Measurements from ENCODE around the gene USP54. TPM values are rescaled to one million over a fixed set of nuclear protein-coding genes. Genes with fewer than 3 reads are reported as not detected.
"Not testable (repeated sequence)": the region's sequence is repeated elsewhere in the genome, so short reads cannot be mapped to it uniquely, and the experiment has no call there.

USP54 gene
- total RNA-seq, 2 experiments from 2014 or later = 3.5 to 3.8 TPM

DNA sequence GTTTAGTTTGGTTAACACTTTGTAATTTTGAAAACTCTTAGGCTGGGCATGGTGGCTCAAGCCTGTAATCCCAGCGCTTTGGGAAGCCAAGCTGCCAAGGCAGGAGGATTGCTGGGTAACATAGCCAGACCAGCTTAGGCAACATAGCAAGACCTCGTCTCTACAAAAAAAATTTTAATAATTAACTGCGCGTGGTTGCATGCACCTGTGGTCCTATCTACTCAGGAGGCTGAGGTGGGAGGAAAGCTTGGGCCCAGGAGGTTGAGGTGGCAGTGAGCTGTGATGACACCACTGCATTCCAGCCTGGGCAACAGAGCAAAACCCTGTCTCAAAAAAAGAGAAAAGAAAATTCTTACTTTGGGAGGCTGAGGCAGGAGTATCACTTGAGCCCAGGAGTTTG lies 31.9 kb upstream of the USP54 start:
- Mint-ChIP-seq H3K27me3 (ENCODE audit: low read depth) (no peaks in the 10 kb centered on the region), H3K9me3 (no peaks in the 10 kb centered on the region), H3K4me1 (ENCODE audit: low read depth) (peaks cover 17% of the 10 kb centered on the region), H3K27ac (no peak overlapping the region), H3K36me3 (ENCODE audit: low read depth) (peaks cover 3% of the 10 kb centered on the region), H3K4me3 (no peak overlapping the region)
- CTCF ChIA-PET = interaction anchor here (0.8 to 1.9 kb wide), 2 partner anchors 21 to 94 kb away, joined by 4 to 5 read pairs; no protein-coding TSS in a partner anchor
- intact Hi-C loops (cut with micrococcal nuclease) = loop anchor here (10.0 kb wide), 2 partner anchors 458 to 962 kb away; partner anchors contain the start of genes ECD and FAM149B1
- DNase-seq = no peak

GRCh38 chr10:73620974-73621373 lies 29.8 kb upstream of the USP54 start:
- not testable (repeated sequence) for H3K9me3 Mint-ChIP-seq; H3K27ac Mint-ChIP-seq; H3K27me3 Mint-ChIP-seq (ENCODE audit: low read depth); H3K4me3 Mint-ChIP-seq; H3K4me1 Mint-ChIP-seq (ENCODE audit: low read depth); H3K36me3 Mint-ChIP-seq (ENCODE audit: low read depth); DNase-seq
- CTCF ChIA-PET = interaction anchor here (1.8 kb wide), 1 partner anchor 92 kb away, joined by 7 read pairs; no protein-coding TSS in a partner anchor
- intact Hi-C loops (cut with micrococcal nuclease) = loop anchor here (10.0 kb wide), 2 partner anchors 456 to 964 kb away; partner anchors contain the start of genes ECD and FAM149B1

GRCh38 chr10:73617143-73617542 lies 26.0 kb upstream of the USP54 start:
- H3K27ac Mint-ChIP-seq; DNase-seq; H3K4me1 Mint-ChIP-seq (ENCODE audit: low read depth); H3K9me3 Mint-ChIP-seq; H3K27me3 Mint-ChIP-seq (ENCODE audit: low read depth); intact Hi-C loops (cut with micrococcal nuclease); H3K36me3 Mint-ChIP-seq (ENCODE audit: low read depth); H3K4me3 Mint-ChIP-seq: not testable (repeated sequence)
- CTCF ChIA-PET = interaction anchor here (0.6 kb wide), 1 partner anchor 133 kb away, joined by 3 read pairs; no protein-coding TSS in a partner anchor

GRCh38 chr10:73614720-73615119 lies 23.6 kb upstream of the USP54 start:
- Mint-ChIP-seq H3K9me3 (no peaks in the 10 kb centered on the region), H3K27ac (no peak overlapping the region), H3K4me1 (ENCODE audit: low read depth) (no peaks in the 10 kb centered on the region), H3K27me3 (ENCODE audit: low read depth) (no peaks in the 10 kb centered on the region), H3K36me3 (ENCODE audit: low read depth) (no peaks in the 10 kb centered on the region), H3K4me3 (no peak overlapping the region)
- CTCF ChIA-PET = interaction anchor here (0.6 kb wide), 1 partner anchor 87 kb away, joined by 3 read pairs; no protein-coding TSS in a partner anchor
- intact Hi-C loops (cut with micrococcal nuclease) = no loop called here
- no peak for DNase-seq

- Mint-ChIP-seq H3K4me3 (no peak overlapping the region), H3K4me1 (ENCODE audit: low read depth) (no peaks in the 10 kb centered on the region), H3K27me3 (ENCODE audit: low read depth) (no peaks in the 10 kb centered on the region), H3K27ac (no peak overlapping the region), H3K9me3 (no peaks in the 10 kb centered on the region), H3K36me3 (ENCODE audit: low read depth) (no peaks in the 10 kb centered on the region)
- CTCF ChIA-PET = interaction anchor here (0.6 to 1.8 kb wide), 2 partner anchors 34 to 125 kb away, joined by 3 to 5 read pairs; no protein-coding TSS in a partner anchor
- no peak for DNase-seq
- intact Hi-C loops (cut with micrococcal nuclease) = no loop called here
Observed at GRCh38 chr10:73609116-73609515, 18.0 kb upstream of the USP54 start.

GRCh38 chr10:73601486-73601921 lies 10.4 kb upstream of the USP54 start:
- CTCF ChIA-PET = interaction anchor here (0.6 to 0.8 kb wide), 4 partner anchors 59 to 726 kb away, joined by 3 to 5 read pairs (median 4); no protein-coding TSS in a partner anchor
- Mint-ChIP-seq H3K9me3 (no peaks in the 10 kb centered on the region), H3K4me1 (ENCODE audit: low read depth) (no peaks in the 10 kb centered on the region), H3K4me3 (no peak overlapping the region), H3K27me3 (ENCODE audit: low read depth) (no peaks in the 10 kb centered on the region), H3K27ac (no peak overlapping the region), H3K36me3 (ENCODE audit: low read depth) (no peaks in the 10 kb centered on the region)
- DNase-seq = no peak
- intact Hi-C loops (cut with micrococcal nuclease) = no loop called here

GRCh38 chr10:73597346-73597745 lies 6.2 kb upstream of the USP54 start:
- CTCF ChIA-PET = interaction anchor here (0.6 kb wide), 1 partner anchor 12 kb away, joined by 3 read pairs; no protein-coding TSS in a partner anchor
- no peak for DNase-seq
- Mint-ChIP-seq H3K9me3 (no peaks in the 10 kb centered on the region), H3K4me3 (no peak overlapping the region), H3K4me1 (ENCODE audit: low read depth) (peaks cover 4% of the 10 kb centered on the region), H3K27ac (no peak overlapping the region), H3K36me3 (ENCODE audit: low read depth) (no peaks in the 10 kb centered on the region), H3K27me3 (ENCODE audit: low read depth) (no peaks in the 10 kb centered on the region)
- intact Hi-C loops (cut with micrococcal nuclease) = no loop called here

GRCh38 chr10:73593812-73594211 lies 2.7 kb upstream of the USP54 start:
- Mint-ChIP-seq H3K27ac (no peak overlapping the region), H3K36me3 (ENCODE audit: low read depth) (no peaks in the 10 kb centered on the region), H3K27me3 (ENCODE audit: low read depth) (no peaks in the 10 kb centered on the region), H3K4me1 (ENCODE audit: low read depth) (peaks cover 17% of the 10 kb centered on the region), H3K9me3 (no peaks in the 10 kb centered on the region), H3K4me3 (no peak overlapping the region)
- CTCF ChIA-PET = no interaction called here
- intact Hi-C loops (cut with micrococcal nuclease) = loop anchor here (5.0 kb wide), 2 partner anchors 48 to 182 kb away; partner anchors contain the start of genes ANXA7 and MYOZ1
- no peak for DNase-seq

- DNase-seq = no peak
- CTCF ChIA-PET = no interaction called here
- H3K4me1 Mint-ChIP-seq (ENCODE audit: low read depth) = peaks cover 17% of the 10 kb centered on the region
- no peaks in the 10 kb centered on the region for H3K36me3 Mint-ChIP-seq (ENCODE audit: low read depth)
- no peaks in the 10 kb centered on the region for H3K9me3 Mint-ChIP-seq
- no peak overlapping the region for H3K27ac Mint-ChIP-seq
- no peak overlapping the region for H3K4me3 Mint-ChIP-seq
- intact Hi-C loops (cut with micrococcal nuclease) = loop anchor here (5.0 kb wide), 2 partner anchors 49 to 181 kb away; partner anchors contain the start of genes ANXA7 and MYOZ1
- no peaks in the 10 kb centered on the region for H3K27me3 Mint-ChIP-seq (ENCODE audit: low read depth)
Observed at GRCh38 chr10:73593110-73593509, 2.0 kb upstream of the USP54 start.

GRCh38 chr10:73591935-73592699 lies 975 bp upstream of the USP54 start:
- Mint-ChIP-seq H3K36me3 (ENCODE audit: low read depth) (no peaks in the 10 kb centered on the region), H3K4me1 (ENCODE audit: low read depth) (peaks cover 17% of the 10 kb centered on the region), H3K9me3 (no peaks in the 10 kb centered on the region), H3K27me3 (ENCODE audit: low read depth) (no peaks in the 10 kb centered on the region), H3K27ac (peak overlapping the region; percentile 71), H3K4me3 (no peak overlapping the region)
- CTCF ChIA-PET = interaction anchor here (1.8 kb wide), 1 partner anchor 52 kb away, joined by 6 read pairs; no protein-coding TSS in a partner anchor
- DNase-seq = peak; percentile 59
- intact Hi-C loops (cut with micrococcal nuclease) = loop anchor here (1.0 to 5.0 kb wide), 3 partner anchors 33 to 180 kb away; partner anchors contain the start of genes ANXA7 and MYOZ1

DNA sequence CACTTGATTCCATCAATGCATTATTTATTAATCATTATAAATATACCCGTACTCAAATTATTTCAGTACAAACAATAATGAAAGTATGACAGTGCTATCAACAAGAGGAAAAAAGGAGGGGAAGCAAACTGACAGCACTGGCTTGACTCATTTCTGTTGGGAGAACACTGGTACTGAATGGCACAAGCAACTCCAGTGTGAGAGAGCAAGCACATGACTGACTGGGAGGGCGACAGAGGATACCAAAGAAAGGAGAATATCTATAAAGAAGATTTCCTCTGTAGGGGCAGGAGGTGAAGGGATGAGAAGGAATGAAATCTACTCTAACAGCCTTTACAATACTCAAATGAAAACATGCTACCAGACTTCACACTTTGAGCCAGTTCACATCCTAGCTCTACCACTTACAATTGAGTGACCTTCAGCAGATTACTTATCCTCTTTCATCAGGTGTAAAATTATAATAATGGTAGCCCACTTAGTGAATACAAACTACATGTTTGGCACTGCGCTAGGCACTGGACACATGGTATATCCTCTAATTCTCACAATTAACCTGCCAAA lies 1.5 kb downstream of the USP54 start:
- Mint-ChIP-seq H3K27ac (no peak overlapping the region), H3K36me3 (ENCODE audit: low read depth) (no peaks in the 10 kb centered on the region), H3K4me3 (no peak overlapping the region), H3K4me1 (ENCODE audit: low read depth) (peaks cover 17% of the 10 kb centered on the region), H3K27me3 (ENCODE audit: low read depth) (no peaks in the 10 kb centered on the region), H3K9me3 (no peaks in the 10 kb centered on the region)
- DNase-seq = no peak
- CTCF ChIA-PET = interaction anchor here (0.7 kb wide), 1 partner anchor 12 kb away, joined by 3 read pairs; no protein-coding TSS in a partner anchor
- intact Hi-C loops (cut with micrococcal nuclease) = loop anchor here (5.0 kb wide), 2 partner anchors 53 to 177 kb away; partner anchors contain the start of genes ANXA7 and MYOZ1

- Mint-ChIP-seq H3K36me3 (ENCODE audit: low read depth) (no peaks in the 10 kb centered on the region), H3K4me1 (ENCODE audit: low read depth) (peaks cover 17% of the 10 kb centered on the region), H3K4me3 (no peak overlapping the region), H3K27ac (no peak overlapping the region), H3K9me3 (no peaks in the 10 kb centered on the region), H3K27me3 (ENCODE audit: low read depth) (no peaks in the 10 kb centered on the region)
- no peak for DNase-seq
- intact Hi-C loops (cut with micrococcal nuclease) = no loop called here
- CTCF ChIA-PET = no interaction called here
Observed at GRCh38 chr10:73588656-73589055, 2.5 kb downstream of the USP54 start.

All from activated naive CD4-positive, alpha-beta T cell treated with anti-CD3 and anti-CD28 coated beads for 36 hours (primary cell).